Left forelimb (tissue), 1 donor: ENCODE results near the gene FANCF.
"Not testable (repeated sequence)": the region's sequence is repeated elsewhere in the genome, so short reads cannot be mapped to it uniquely, and the experiment has no call there.

Source experiments
- DNase-seq: peaks from one replicate; pipeline ENCODE4 v3.0.0-alpha.2; 2018; ENCODE audit warnings: low spot score

Gene FANCF, protein sequence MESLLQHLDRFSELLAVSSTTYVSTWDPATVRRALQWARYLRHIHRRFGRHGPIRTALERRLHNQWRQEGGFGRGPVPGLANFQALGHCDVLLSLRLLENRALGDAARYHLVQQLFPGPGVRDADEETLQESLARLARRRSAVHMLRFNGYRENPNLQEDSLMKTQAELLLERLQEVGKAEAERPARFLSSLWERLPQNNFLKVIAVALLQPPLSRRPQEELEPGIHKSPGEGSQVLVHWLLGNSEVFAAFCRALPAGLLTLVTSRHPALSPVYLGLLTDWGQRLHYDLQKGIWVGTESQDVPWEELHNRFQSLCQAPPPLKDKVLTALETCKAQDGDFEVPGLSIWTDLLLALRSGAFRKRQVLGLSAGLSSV

GRCh38 chr11:22625448-22626287 is at the start of gene FANCF:
Gene FANCF (minus strand): TSS chr11:22625823. CDS start chr11:22625810, 13 bp downstream.
- peak; percentile 95 for DNase-seq

DNA sequence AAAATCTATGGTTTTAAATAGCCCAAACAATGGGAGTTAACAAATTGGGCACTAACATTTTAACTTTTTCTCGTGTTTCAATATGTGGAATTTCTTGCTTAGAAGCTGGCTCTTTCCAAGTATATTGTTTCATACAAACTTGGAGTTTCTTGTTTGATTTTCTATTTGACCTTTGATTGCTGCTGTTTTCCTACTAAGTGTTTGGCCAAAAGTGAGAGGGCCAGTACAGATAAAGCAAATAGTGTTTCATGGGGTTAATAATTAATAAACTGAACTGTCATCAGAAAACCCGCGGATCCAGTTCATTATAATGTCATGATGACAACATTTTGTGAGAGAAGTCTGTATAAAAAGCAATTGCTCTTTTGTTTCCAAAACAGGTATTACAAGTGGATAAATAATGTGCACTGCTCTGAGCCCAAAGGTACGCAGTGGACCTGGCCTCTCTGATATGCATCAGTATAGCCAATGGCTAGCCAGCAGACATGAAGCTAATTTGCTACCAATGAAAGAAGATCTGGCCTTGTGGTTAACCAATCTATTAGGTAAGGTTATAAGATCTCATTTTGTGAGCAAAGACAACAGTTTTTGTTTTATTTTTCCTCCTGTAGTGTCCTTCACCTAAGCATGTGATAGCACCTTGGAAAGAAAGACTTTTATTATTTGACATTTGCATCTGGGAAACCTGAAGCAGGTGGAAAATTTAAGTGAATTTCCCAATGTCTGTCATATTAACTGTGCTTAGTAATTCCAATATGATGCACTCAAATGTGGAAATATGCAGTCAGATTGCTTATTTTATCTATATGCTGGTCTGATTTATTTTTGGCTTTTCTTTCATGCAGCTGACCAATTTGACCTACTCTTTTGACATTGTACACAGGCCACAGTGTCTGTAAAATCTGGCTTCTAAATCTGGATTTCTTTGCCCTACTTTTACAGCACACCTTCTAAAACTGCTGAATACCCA is 49.1 kb upstream of the FANCF start:
- no peak for DNase-seq

DNA sequence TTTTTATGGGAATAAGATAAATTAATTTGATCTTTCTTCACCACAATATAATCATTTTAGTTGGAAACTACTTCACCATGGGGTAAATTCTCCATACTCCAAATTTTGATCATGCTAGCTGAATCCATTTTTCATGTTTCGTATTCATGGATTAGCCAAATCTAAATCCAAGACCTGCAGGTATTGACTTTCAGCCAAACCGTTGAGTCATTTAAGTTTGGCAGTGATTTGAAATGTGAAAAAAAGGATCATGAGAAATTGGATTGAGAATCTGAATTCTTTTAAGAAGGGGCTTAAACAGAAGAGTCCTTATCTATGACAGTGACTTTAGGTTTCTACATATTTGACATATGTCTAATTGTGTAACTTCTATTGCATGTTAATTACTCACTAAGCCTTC is 46.1 kb upstream of the FANCF start:
- no peak for DNase-seq

DNA sequence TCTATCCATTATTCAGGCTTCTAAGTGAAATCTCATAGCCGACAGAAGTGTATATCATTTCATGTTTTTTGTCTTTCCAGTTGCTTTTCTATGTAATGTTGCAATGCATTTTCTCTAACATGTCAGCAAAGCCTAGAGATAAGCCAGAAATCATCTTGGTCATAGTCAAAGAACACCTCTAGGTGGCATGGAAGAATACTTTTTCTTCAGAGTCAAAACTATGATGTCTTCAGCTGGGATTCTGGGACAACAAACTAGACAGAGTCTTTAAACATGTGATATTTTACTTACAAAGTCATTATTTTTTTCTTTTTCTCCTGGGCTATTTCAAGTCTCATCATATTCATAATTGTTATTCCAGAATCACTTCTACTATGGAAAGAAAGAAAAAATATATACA is 45.2 kb upstream of the FANCF start:
- DNase-seq: no peak

GRCh38 chr11:22669368-22669767 is 43.7 kb upstream of the FANCF start:
- no peak for DNase-seq

DNA sequence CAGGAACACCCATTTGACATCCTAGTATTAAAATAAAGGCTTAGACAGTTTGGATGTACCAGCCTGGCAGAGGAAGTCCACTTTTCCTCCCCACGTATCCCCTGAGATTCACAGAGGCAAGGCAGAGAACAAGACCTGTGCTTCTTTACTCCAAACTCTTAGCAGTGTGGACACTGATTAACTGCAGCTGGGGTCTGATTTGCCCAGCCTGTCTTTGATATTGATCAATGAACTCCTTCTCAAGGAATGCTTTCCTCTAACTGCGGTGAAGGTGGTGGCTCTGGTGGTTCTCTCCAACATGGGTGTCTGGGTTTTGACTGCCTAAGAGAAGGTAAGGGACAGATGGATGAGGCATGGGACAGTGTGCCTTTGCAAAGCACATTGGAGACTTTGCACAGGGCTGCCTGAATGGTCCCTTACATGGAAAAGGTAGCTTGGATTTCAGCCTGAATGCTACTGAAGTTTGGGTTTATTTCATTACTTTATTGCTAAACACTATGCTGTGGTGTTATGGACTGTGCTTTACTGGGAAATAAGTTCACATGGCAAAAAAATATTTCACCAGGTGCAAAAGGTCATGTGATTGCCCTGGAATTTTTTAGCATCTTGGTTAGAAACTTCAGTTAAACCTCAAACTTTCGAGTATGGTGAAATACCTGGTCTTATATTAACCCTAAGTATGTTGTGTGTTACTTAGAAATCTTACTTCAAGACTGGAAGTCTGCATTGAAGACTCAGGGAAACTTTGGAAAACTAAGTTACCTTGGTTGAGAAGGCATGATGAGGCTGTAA is 42.6 kb upstream of the FANCF start:
- no peak for DNase-seq

GRCh38 chr11:22666688-22667439 is 41.2 kb upstream of the FANCF start:
- peak; percentile 80 for DNase-seq

- peak; percentile 84 for DNase-seq
Observed at GRCh38 chr11:22666325-22666687, 40.7 kb upstream of the FANCF start, which contains the start of gene GAS2. Gene GAS2 (plus strand): TSS chr11:22666611. CDS start chr11:22674870, 8,259 bp downstream.

DNA sequence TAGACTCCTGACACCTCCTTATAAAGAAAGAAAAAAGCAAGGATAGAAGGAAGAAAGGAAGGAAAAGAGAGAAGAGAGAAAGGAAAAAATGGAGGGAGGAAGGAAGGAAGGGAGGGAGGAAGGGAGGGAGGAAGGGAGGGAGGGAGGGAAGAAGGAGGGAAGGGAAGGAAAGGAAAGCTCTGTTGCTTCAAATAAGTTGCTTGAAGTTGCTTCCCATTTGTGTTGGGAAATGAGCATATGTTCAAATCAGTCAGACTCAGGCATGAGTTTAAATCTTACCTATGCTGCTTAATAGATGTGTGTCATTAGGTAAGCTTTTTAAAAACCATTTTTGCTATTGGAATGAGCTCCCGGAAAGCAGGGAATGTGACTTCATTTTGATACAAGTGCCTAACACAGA is 34.2 kb upstream of the FANCF start:
- DNase-seq: no peak

DNA sequence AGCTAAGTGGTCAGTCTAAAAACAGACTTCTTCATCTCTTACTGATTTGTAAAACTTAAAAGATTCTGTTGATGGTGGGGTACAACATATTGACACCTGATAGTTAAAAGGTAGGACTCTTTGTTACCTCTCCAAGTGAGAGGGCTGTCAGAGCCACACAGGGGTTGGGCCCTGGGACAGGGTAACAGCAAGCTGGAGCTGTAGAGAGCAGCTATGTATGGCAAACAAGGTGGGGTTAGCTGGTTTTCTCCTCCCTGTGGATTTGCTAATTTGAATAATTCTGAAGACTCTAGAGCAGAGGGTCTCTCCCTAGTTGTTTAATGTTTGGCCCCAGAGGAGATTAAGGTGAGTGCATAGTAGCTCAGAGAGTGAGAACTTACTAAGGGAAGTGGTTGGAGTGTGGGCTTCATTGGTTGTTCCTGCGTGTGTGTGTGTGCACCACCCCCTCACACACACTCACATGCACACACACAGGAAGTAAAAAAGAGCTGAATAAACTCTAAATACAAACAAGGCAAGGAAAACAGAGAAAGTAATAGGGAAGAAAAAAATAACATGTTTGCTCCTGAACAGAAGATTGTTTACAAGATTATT is 31.6 kb upstream of the FANCF start:
- DNase-seq: no peak

DNA sequence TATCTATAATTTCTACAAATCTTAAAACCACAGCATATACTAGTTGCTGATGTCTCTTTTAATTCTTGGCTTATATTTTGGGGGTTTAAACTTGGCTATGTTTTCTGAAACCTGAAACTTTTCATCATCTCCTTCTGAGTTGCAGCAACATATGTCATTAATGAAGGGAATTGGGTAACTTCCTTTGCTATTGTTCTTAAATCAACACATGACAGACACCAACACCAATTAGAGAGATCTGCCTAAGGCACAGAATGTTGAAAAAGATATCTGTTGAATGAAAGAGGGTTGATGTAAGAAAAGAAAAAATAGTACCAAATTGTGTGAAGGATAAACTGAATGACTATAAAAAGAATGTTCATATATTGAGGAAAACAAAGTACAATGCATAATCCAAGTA is 30.5 kb upstream of the FANCF start:
- no peak for DNase-seq

- not testable (repeated sequence) for DNase-seq
Observed at GRCh38 chr11:22652346-22652745, 26.7 kb upstream of the FANCF start.

DNA sequence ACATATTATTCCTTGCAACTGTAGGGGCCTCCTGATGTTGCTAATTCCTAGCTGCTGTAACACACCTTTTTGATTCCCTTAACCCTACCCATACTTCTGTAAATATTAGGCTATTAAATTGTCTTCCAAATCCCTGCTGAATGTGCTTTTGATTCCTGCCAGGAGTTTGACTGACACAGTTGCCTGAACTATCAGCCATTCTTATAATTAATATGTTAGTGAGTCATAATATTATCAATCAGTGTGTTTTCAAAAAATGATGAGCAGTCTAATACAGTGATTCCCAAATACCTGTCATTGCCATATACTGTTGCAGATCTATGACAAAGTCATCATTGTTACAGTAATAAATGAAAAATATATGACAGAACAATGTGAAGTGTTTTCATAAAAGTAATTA is 15.9 kb upstream of the FANCF start:
- no peak for DNase-seq

GRCh38 chr11:22640862-22641261 is 15.2 kb upstream of the FANCF start:
- DNase-seq: no peak

GRCh38 chr11:22635689-22636088 is 10.1 kb upstream of the FANCF start:
- DNase-seq: no peak

DNA sequence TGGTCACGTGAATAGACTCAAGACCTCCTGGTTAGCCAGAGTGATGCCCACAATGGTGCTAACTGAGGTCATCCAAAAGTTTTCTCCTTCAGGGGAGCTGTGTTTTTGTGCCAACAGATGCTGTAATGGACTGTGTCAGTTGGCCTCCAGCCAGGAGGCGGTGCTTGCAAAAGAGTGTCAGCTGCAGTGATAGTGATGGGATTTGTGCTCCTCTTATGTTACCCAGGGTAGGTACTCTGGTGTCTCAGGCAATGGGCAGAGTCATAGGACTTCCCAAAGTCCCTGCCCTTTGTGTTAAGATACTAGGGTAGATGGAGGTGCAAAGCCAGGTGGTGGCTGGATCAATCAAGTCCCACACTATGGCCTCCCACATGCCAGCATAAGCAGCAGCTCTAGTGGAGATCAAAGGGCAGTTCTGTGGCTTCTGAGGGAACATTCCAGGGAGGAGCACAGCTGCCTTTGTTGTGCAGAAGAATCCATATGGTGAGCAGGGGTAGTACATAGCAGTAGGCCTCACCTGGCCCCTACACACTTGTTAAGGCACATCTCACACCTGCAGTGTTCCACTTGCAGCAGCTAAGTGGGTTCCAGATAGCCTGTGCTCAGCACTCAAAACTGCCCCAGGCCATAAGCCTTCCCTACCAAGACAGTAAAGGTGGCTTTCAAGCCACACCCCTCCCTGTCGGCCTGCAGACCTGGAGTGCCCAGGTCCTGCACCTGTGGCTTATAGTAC is 9.4 kb upstream of the FANCF start:
- DNase-seq: no peak

DNA sequence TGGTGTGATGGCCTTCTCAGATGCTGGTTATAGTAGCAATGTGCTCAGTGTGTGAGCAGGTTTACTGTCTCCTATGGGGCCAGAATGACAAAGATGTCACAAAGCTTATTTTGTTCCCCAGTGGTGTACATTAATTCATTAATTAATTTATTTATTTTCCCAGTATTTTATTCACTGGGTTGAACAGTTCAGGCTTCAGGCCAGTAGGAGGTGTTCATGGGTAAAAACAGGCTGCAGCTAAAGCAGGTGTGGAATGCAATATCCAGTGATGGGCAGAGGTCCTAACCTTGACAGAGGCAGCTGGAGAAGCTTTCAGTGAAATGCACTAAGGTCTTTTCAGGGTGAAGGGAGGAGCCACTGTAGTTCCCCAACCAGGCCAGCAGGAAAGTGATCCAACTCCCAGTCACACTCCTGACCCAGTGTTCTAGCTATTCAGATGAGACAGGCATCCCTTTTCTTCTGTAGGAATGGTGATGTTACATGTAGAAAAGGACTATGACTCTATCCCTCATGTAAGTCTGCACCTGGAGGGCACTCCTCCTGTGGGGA is 7.8 kb upstream of the FANCF start:
- no peak for DNase-seq

DNA sequence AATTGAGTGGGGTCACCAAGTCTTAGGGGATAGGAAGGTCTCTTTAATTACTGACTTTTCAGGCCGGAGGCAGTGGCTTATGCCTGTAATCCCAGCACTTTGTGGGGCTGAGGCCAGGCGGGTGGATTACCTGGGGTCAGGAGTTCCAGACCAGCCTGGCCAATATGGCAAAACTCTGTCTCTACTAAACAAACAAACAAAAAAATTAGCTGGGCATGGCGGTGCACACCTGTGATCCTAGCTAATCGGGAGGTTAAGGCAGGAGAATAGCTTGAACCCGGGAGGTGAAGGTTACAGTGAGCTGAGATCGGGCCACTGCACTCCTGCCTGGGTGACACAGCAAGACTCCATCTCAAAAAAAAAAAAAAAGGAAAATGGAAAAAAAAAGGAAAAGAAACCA is 1.8 kb upstream of the FANCF start:
- DNase-seq: no peak
